ENCODE data around the gene CSNK1D.

The CSNK1D gene

GRCh38 chr17:82238472-82239201 lies 34.9 kb downstream of the CSNK1D start:
- DNase-seq (ENCODE audit: low spot score): no peak

GRCh38 chr17:82237746-82238471 lies 35.6 kb downstream of the CSNK1D start:
- DNase-seq (ENCODE audit: low spot score): no peak

- DNase-seq (ENCODE audit: low spot score): no peak
Measured at GRCh38 chr17:82237083-82237745, 36.3 kb downstream of the CSNK1D start.

- DNase-seq (ENCODE audit: low spot score): peak; percentile 75
Measured at GRCh38 chr17:82236142-82236971, 37.1 kb downstream of the CSNK1D start.

GRCh38 chr17:82235775-82236141 lies 37.7 kb downstream of the CSNK1D start:
- DNase-seq (ENCODE audit: low spot score): no peak

GRCh38 chr17:82235056-82235774 lies 38.3 kb downstream of the CSNK1D start:
- DNase-seq (ENCODE audit: low spot score): no peak

GRCh38 chr17:82234211-82235055 lies 39.1 kb downstream of the CSNK1D start:
- DNase-seq (ENCODE audit: low spot score): no peak

- no peak for DNase-seq (ENCODE audit: low spot score)
Measured at GRCh38 chr17:82232876-82233785, 40.4 kb downstream of the CSNK1D start.

- no peak for DNase-seq (ENCODE audit: low spot score)
Measured at GRCh38 chr17:82232322-82232820, 41.1 kb downstream of the CSNK1D start.

GRCh38 chr17:82231562-82232321 lies 41.8 kb downstream of the CSNK1D start:
- peak; percentile 85 for DNase-seq (ENCODE audit: low spot score)

GRCh38 chr17:82231312-82231561 lies 42.3 kb downstream of the CSNK1D start:
- no peak for DNase-seq (ENCODE audit: low spot score)

GRCh38 chr17:82230609-82231311 lies 42.7 kb downstream of the CSNK1D start:
- DNase-seq (ENCODE audit: low spot score): peak; percentile 89

- DNase-seq (ENCODE audit: low spot score): no peak
Measured at GRCh38 chr17:82229698-82230608, 43.5 kb downstream of the CSNK1D start.

GRCh38 chr17:82228842-82229697 lies 44.4 kb downstream of the CSNK1D start, which contains the start of gene SLC16A3:
Gene SLC16A3, plus strand, starts transcription at chr17:82229042. Its CDS starts 6,967 bp downstream, at chr17:82236009.
- peak; percentile 88 for DNase-seq (ENCODE audit: low spot score)

- no peak for DNase-seq (ENCODE audit: low spot score)
Measured at GRCh38 chr17:82228278-82228841, 45.1 kb downstream of the CSNK1D start.
